ENCODE measurements around the gene PRSS38.

The PRSS38 gene

DNA sequence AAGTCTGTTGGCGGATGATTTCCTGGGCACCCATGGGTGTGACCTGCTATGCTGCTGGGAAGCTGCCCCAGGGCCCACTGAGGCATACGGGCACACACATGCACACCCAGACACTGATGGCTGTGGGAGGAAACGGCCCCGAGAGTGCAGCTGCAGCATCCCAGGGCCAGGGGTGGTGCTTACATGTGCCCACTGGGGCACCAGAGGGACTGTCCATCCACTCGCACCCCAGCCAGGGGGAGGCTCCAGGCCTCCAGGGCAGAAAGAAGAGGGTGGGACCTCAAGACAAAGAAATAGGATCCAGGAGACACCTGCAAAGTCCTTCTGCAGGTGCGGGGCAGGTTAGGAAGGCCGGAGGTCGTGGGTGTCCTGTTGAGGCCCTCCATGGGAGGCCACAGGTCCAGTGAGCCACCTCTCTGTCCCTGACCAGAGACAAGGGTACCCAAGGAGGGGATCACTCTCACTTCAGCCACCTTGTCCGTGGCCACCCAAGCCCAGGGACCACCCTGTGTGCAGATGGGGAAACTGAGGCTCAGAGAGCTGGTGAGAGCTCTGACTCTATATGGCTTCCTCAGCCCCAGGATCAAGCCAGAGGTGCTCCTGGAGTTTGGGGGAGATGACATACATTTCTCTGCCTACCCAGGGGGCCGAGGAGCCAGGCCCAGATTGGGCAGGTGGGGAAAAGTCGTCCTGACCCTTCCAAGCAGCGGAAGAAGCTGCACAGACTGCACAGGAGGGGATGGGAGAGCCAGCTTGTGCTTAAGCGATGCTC, 75.2 kb downstream of the PRSS38 start:
- in situ Hi-C loops (cut with HindIII; ENCODE audit: low pct_ligation_motif_present, low pct_unique_long_range_greater_than_20kb, low sequenced_read_pairs), result no loop called here
- DNase-seq, result no peak

- in situ Hi-C loops (cut with HindIII; ENCODE audit: low pct_ligation_motif_present, low pct_unique_long_range_greater_than_20kb, low sequenced_read_pairs), result no loop called here
- no peak for DNase-seq
Measured at GRCh38 chr1:227891223-227891954, 75.9 kb downstream of the PRSS38 start.

DNA sequence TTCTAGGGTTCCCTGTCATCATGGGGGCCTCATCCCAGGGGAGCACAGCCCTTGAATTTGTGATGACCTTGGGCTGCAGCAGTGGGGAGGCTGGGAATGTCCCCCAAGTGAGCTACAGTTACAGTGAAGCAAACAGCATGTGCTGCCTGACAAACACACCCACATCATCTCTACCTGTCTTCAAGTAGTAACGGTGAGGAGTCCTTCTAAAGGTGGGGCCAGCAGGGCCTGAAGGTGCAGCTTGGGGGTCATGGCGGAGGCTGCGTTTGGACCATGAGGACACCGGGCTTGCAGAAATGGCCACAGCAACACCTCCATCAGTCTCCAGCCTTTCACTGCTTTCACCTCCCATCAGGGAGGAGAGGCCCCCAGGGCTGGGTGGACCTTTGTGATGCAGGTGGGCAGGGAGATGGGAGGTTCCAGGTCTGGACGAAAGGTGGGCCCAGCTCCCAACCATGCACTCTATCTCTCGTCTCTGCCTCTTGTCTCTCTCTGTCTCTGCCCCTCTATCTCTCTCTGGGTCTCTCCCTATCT, 76.5 kb downstream of the PRSS38 start:
- in situ Hi-C loops (cut with HindIII; ENCODE audit: low pct_ligation_motif_present, low pct_unique_long_range_greater_than_20kb, low sequenced_read_pairs), result no loop called here
- DNase-seq, result no peak

GRCh38 chr1:227892489-227893299, 77.2 kb downstream of the PRSS38 start:
- in situ Hi-C loops (cut with HindIII; ENCODE audit: low pct_ligation_motif_present, low pct_unique_long_range_greater_than_20kb, low sequenced_read_pairs), result no loop called here
- no peak for DNase-seq

DNA sequence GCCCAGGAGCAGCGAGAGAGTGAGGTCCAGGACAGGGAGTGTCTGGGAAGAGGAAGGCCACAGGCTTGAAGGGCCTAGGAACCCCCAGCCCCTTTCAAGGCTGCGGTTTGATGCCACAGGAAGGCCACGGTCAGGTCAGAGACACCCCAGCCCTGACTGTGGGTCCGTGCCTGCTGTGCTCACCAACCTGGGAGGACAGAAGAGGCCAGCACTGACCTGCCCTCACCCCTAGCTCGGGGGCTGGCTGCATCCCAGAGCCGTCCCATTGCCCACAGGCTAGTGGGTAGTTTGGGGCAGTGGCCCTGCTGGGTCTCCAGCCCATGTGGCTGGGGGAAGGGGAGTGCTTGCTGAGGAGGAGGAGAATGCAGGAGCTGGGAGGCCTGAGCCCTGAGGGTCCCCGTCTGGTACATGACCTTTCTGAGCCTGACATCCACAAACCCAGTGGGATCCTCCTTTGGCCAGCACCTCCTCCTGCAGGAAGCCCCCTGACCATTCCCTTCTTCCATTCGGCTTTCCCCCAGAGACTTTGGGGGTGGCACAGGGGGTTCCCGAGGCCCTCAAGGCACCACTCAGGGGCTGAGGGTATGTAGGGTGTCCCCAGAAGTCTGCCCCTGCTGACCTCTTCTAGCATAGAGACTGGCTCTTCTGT, 77.9 kb downstream of the PRSS38 start:
- in situ Hi-C loops (cut with HindIII; ENCODE audit: low pct_ligation_motif_present, low pct_unique_long_range_greater_than_20kb, low sequenced_read_pairs), result no loop called here
- no peak for DNase-seq

- in situ Hi-C loops (cut with HindIII; ENCODE audit: low pct_ligation_motif_present, low pct_unique_long_range_greater_than_20kb, low sequenced_read_pairs), result no loop called here
- DNase-seq, result no peak
Measured at GRCh38 chr1:227893949-227894721, 78.7 kb downstream of the PRSS38 start.

- no peak for DNase-seq
- in situ Hi-C loops (cut with HindIII; ENCODE audit: low pct_ligation_motif_present, low pct_unique_long_range_greater_than_20kb, low sequenced_read_pairs), result no loop called here
Measured at GRCh38 chr1:227894831-227895451, 79.5 kb downstream of the PRSS38 start.
